A549 (cell line): ENCODE results near the gene ANKRD13A.

ENCODE experiments used
- CBX2 ChIP-seq: fragments of 200-600 bp; sonication (generic); IDR thresholded peaks from 2 replicates; pipeline ENCODE4 v1.6.1; 2016; ENCODE audit warnings: low read depth, mild to moderate bottlenecking, borderline replicate concordance
- CEBPB ChIP-seq, 2 experiments: fragments of >200 bp in 1 of 2; sonication (Bioruptor Twin) in 1 of 2; formaldehyde crosslinking in 1 of 2; IDR thresholded peaks; 2 replicates each; pipeline ENCODE4 v1.6.1; 2012 to 2016
- CTCF ChIP-seq: fragments of >200 bp; sonication (Bioruptor Twin); formaldehyde crosslinking; IDR thresholded peaks from 3 replicates; pipeline ENCODE4 v1.5.1; 2016
- ESRRA ChIP-seq: fragments of 150-350 bp; IDR thresholded peaks from 2 replicates; pipeline ENCODE4 v1.6.1; 2014; ENCODE audit warnings: mild to moderate bottlenecking, low read length, borderline replicate concordance
- HDAC2 ChIP-seq: fragments of 200-600 bp; sonication (generic); IDR thresholded peaks from 2 replicates; pipeline ENCODE4 v1.6.1; 2016
- POLR2A ChIP-seq: IDR thresholded peaks from 2 replicates; pipeline ENCODE4 v1.6.1; 2012; ENCODE audit warnings: mild to moderate bottlenecking, low read length
- RCOR1 ChIP-seq: fragments of 150-350 bp; IDR thresholded peaks from 2 replicates; pipeline ENCODE4 v1.6.1; 2014; ENCODE audit warnings: antibody characterized with exemption, low read length, low read depth
- REST ChIP-seq: fragments of 200-600 bp; sonication (generic); IDR thresholded peaks from 2 replicates; pipeline ENCODE4 v1.6.1; 2016; ENCODE audit warnings: antibody characterized with exemption, mild to moderate bottlenecking, moderate library complexity
- TF ChIP-seq, protein P1 (sequence below): IDR thresholded peaks from 2 replicates; pipeline ENCODE4 v1.6.1; 2012

- no peak for TF ChIP-seq RCOR1
- TF ChIP-seq, protein P1, sequence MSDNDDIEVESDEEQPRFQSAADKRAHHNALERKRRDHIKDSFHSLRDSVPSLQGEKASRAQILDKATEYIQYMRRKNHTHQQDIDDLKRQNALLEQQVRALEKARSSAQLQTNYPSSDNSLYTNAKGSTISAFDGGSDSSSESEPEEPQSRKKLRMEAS, result no peak
- TF ChIP-seq CTCF, result no peak
- no peak for TF ChIP-seq HDAC2
- no peak for TF ChIP-seq CEBPB (IDR thresholded peaks at IDR 0.05)
- no peak for TF ChIP-seq REST
- no peak for TF ChIP-seq POLR2A
- TF ChIP-seq CBX2, result no peak
- no peak for TF ChIP-seq ESRRA
Measured at GRCh38 chr12:109953656-109954055, 45.6 kb upstream of the ANKRD13A start.
